Endothelial cell of umbilical vein (primary cell): Measurements from ENCODE around the gene AGRP.

ENCODE experiments used
- CTCF ChIP-seq, 2 donors: IDR thresholded peaks; 1 replicate in 1 of 2; 2 replicates in 1 of 2; pipeline ENCODE4 v1.5.1; 2011; ENCODE audit warnings: low read length in 2 of 2, mild to moderate bottlenecking in 2 of 2, moderate library complexity in 2 of 2, control low read depth in 1 of 2, inconsistent platforms in 1 of 2, low read depth in 1 of 2; ENCODE audit not compliant: insufficient read depth in 1 of 2; ENCODE audit errors: extremely low read depth in 1 of 2
- EZH2 ChIP-seq: IDR thresholded peaks from 2 replicates; pipeline ENCODE4 v1.6.1; 2012; ENCODE audit warnings: borderline replicate concordance, low read depth, mild to moderate bottlenecking, moderate library complexity, low read length, inconsistent platforms; ENCODE audit not compliant: severe bottlenecking
- GATA2 ChIP-seq: IDR thresholded peaks from 2 replicates; pipeline ENCODE4 v1.7.0; 2011; ENCODE audit warnings: low read depth, mild to moderate bottlenecking, moderate library complexity, mixed read lengths, low read length; ENCODE audit not compliant: insufficient read length, insufficient read depth
- JUN ChIP-seq: IDR thresholded peaks from 2 replicates; pipeline ENCODE4 v1.6.1; 2011; ENCODE audit warnings: borderline replicate concordance, low read depth; ENCODE audit not compliant: insufficient read length, insufficient read depth
- POLR2A ChIP-seq: IDR thresholded peaks from 2 replicates; pipeline ENCODE4 v1.6.1; 2012; ENCODE audit warnings: low read depth, mild to moderate bottlenecking, control low read depth, low read length
- POLR2AphosphoS5 ChIP-seq: IDR thresholded peaks from 2 replicates; pipeline ENCODE4 v1.6.1; 2012; ENCODE audit warnings: low read depth, mild to moderate bottlenecking, control low read depth, low read length, moderate library complexity; ENCODE audit not compliant: insufficient read depth

- TF ChIP-seq CTCF (IDR thresholded peaks at IDR 0.05; ENCODE audit: extremely low read depth in 1 of 2, insufficient read depth in 1 of 2, low read depth in 1 of 2, low read length in 2 of 2) (no peak), JUN (no peak), POLR2AphosphoS5 (no peak), GATA2 (no peak), POLR2A (no peak), EZH2 (no peak)
Measured at GRCh38 chr16:67436640-67437193, 46.6 kb downstream of the AGRP start.
